HCT116 (cell line): ENCODE data around the gene ASCL2. TPM values are rescaled to one million over a fixed set of nuclear protein-coding genes. Genes with fewer than 3 reads are reported as not detected.

ENCODE experiments used
- ATAC-seq: fragments of 200-7000 bp; cut with Tn5 transposase; 2 replicates; pipeline ENCODE4 v1.9.1; 2020; ENCODE audit warnings: mild to moderate bottlenecking, moderate library complexity
- BruUV-seq: library from RNA; stranded (reverse); fragments of 400-500 nt; replicated peaks from 2 replicates; lab custom pipeline; 2021; lab: Mats Ljungman, UMichigan
- CTCF ChIA-PET: fragments of 300-600 bp; sonication (Branson Sonifier 250); formaldehyde crosslinking; loops from one replicate; lab custom pipeline; 2021; ENCODE audit warnings: antibody characterized with exemption; lab: Charles Lee
- POLR2A ChIA-PET: fragments of 300-600, 350-600 bp; sonication (Branson Sonifier 250); formaldehyde crosslinking; loops from one replicate; lab custom pipeline; 2021; ENCODE audit warnings: antibody characterized with exemption; lab: Charles Lee
- RAD21 ChIA-PET, 2 experiments: fragments of 300-600 bp; sonication (Branson Sonifier 250); formaldehyde crosslinking; loops; one replicate each; lab custom pipeline; 2023; ENCODE audit warnings: low total read pairs in 2 of 2; ENCODE audit not compliant: uncharacterized antibody in 2 of 2, unreplicated experiment in 2 of 2, low non-redundant PET in 1 of 2; lab: Charles Lee
- DNase-seq: peaks from one replicate; pipeline ENCODE4 v3.0.0-alpha.2; 2010; ENCODE audit warnings: low read depth, low spot score
- H2AFZ ChIP-seq: fragments of 200-600 bp; shearing (Covaris generic), sonication (generic); 2 replicates; pipeline ENCODE4 v1.6.1; 2017; ENCODE audit warnings: low read depth, mixed run types, mixed read lengths, antibody characterized with exemption, low read length; ENCODE audit not compliant: poor library complexity, severe bottlenecking
- H3K27ac ChIP-seq: 2 replicates; pipeline ENCODE4 v1.5.1; 2012; ENCODE audit warnings: low read depth, low read length
- H3K27me3 ChIP-seq: fragments of 200-600 bp; sonication (generic); 2 replicates; pipeline ENCODE4 v1.6.1; 2016; ENCODE audit warnings: mixed run types, low read length, mixed read lengths; ENCODE audit not compliant: insufficient read depth
- H3K36me3 ChIP-seq, 2 experiments: fragments of 200-500 bp in 1 of 2; fragments of 200-600 bp in 1 of 2; sonication (Bioruptor generic) in 1 of 2; sonication (generic) in 1 of 2; 2 replicates each; pipeline versions ENCODE4 v1.5.1 to v1.6.1; 2014 to 2016; ENCODE audit warnings: low read length in 2 of 2, inconsistent platforms in 1 of 2, mixed read lengths in 1 of 2, mixed run types in 1 of 2; ENCODE audit not compliant: insufficient read depth in 2 of 2, control insufficient read depth in 1 of 2
- H3K4me1 ChIP-seq, 2 experiments: fragments of 200-600 bp in 1 of 2; sonication (generic) in 1 of 2; 2 replicates each; pipeline versions ENCODE4 v1.5.1 to v1.6.1; 2012 to 2017; ENCODE audit warnings: low read length in 2 of 2, inconsistent platforms in 1 of 2, mild to moderate bottlenecking in 1 of 2, mixed read lengths in 1 of 2, mixed run types in 1 of 2, moderate library complexity in 1 of 2; ENCODE audit not compliant: insufficient read depth in 2 of 2, control insufficient read depth in 1 of 2
- H3K4me2 ChIP-seq: fragments of 200-600 bp; sonication (generic); 2 replicates; pipeline ENCODE4 v1.6.1; 2017; ENCODE audit warnings: mixed run types, low read length, mixed read lengths
- H3K4me3 ChIP-seq, 2 experiments: fragments of 200-600 bp in 1 of 2; sonication (generic) in 1 of 2; replicated peaks in 1 of 2; 2 replicates each; pipeline ENCODE4 v1.5.1; 2011 to 2016; ENCODE audit warnings: low read length in 2 of 2, control low read depth in 1 of 2, low read depth in 1 of 2, mild to moderate bottlenecking in 1 of 2, mixed read lengths in 1 of 2, mixed run types in 1 of 2
- H3K79me2 ChIP-seq: fragments of 200-600 bp; sonication (generic); 2 replicates; pipeline ENCODE4 v1.6.1; 2017; ENCODE audit warnings: mild to moderate bottlenecking, mixed run types, low read length, moderate library complexity, mixed read lengths; ENCODE audit not compliant: insufficient read depth
- H3K9ac ChIP-seq: fragments of 200-600 bp; sonication (generic); 2 replicates; pipeline ENCODE4 v1.6.1; 2016; ENCODE audit warnings: low read length, mixed read lengths
- H3K9me2 ChIP-seq: fragments of 200-600 bp; sonication (generic), shearing (Covaris generic); 2 replicates; pipeline ENCODE4 v1.6.1; 2017; ENCODE audit warnings: mixed run types, mild to moderate bottlenecking, moderate library complexity; ENCODE audit not compliant: insufficient read depth
- H3K9me3 ChIP-seq, 2 experiments: fragments of 200-500 bp in 1 of 2; fragments of 200-600 bp in 1 of 2; sonication (Bioruptor generic) in 1 of 2; sonication (generic) in 1 of 2; 2 replicates each; pipeline ENCODE4 v1.6.1; 2014 to 2017; ENCODE audit warnings: low read length in 2 of 2, mixed read lengths in 2 of 2, inconsistent platforms in 1 of 2, low read depth in 1 of 2, mild to moderate bottlenecking in 1 of 2, mixed run types in 1 of 2, moderate library complexity in 1 of 2; ENCODE audit not compliant: control insufficient read depth in 1 of 2, insufficient read depth in 1 of 2
- H4K20me1 ChIP-seq: fragments of 200-600 bp; sonication (generic), shearing (Covaris generic); 2 replicates; pipeline ENCODE4 v1.6.1; 2017; ENCODE audit warnings: mixed run types, mild to moderate bottlenecking, moderate library complexity; ENCODE audit not compliant: insufficient read depth
- CBX3 ChIP-seq: IDR thresholded peaks from 2 replicates; pipeline ENCODE4 v1.6.1; 2012; ENCODE audit warnings: low read depth
- EGR1 ChIP-seq: IDR thresholded peaks from 2 replicates; pipeline ENCODE4 v1.6.1; 2012; ENCODE audit warnings: low read depth
- ELF1 ChIP-seq: IDR thresholded peaks from 2 replicates; pipeline ENCODE4 v1.6.1; 2012; ENCODE audit warnings: low read depth, borderline replicate concordance
- EZH2 ChIP-seq: fragments of 200-600 bp; sonication (generic); IDR thresholded peaks from 2 replicates; pipeline ENCODE4 v1.6.1; 2017; ENCODE audit warnings: antibody characterized with exemption, mixed run types
- EZH2phosphoT487 ChIP-seq: fragments of 200-600 bp; IDR thresholded peaks from 2 replicates; pipeline ENCODE4 v1.6.1; 2018; ENCODE audit warnings: antibody characterized with exemption, borderline replicate concordance
- FOSL1 ChIP-seq: IDR thresholded peaks from 2 replicates; pipeline ENCODE4 v1.6.1; 2012; ENCODE audit warnings: low read depth
- JUND ChIP-seq: IDR thresholded peaks from 2 replicates; pipeline ENCODE4 v1.6.1; 2012
- POLR2A ChIP-seq: IDR thresholded peaks from 2 replicates; pipeline ENCODE4 v1.7.0; 2011; ENCODE audit warnings: borderline replicate concordance; ENCODE audit not compliant: insufficient read depth, insufficient read length; ENCODE audit errors: extremely low read depth
- POLR2AphosphoS5 ChIP-seq: IDR thresholded peaks from 2 replicates; pipeline ENCODE4 v1.6.1; 2011; ENCODE audit warnings: mild to moderate bottlenecking, low read depth, low read length, moderate library complexity
- SIN3A ChIP-seq: IDR thresholded peaks from 2 replicates; pipeline ENCODE4 v1.6.1; 2012; ENCODE audit warnings: low read depth
- SP1 ChIP-seq: IDR thresholded peaks from 2 replicates; pipeline ENCODE4 v1.6.1; 2012; ENCODE audit warnings: low read depth
- SRF ChIP-seq: IDR thresholded peaks from 2 replicates; pipeline ENCODE4 v1.6.1; 2012; ENCODE audit warnings: low read depth
- ZFX ChIP-seq: fragments of 450-650 bp; IDR thresholded peaks from 2 replicates; pipeline ENCODE4 v1.6.1; 2017
- ZNF274 ChIP-seq: fragments of 200-500 bp; sonication (Bioruptor generic); IDR thresholded peaks from 2 replicates; pipeline ENCODE4 v1.6.1; 2014; ENCODE audit warnings: mild to moderate bottlenecking, low read depth, low read length, inconsistent platforms
- intact Hi-C: fragments of 100-400 bp; cut with micrococcal nuclease; formaldehyde crosslinking; loops from 2 replicates; pipeline ENCODE4 v1.10.0; 2022
- total RNA-seq: library from RNA; stranded (reverse); gene quantifications from one replicate; pipeline ENCODE4 v1.2.1, GENCODE V29; 2021; ENCODE audit not compliant: unreplicated experiment
- TF ChIP-seq, protein P1 (sequence below): IDR thresholded peaks from 2 replicates; pipeline ENCODE4 v1.6.1; 2012
- TF ChIP-seq, protein P2 (sequence below): IDR thresholded peaks from 2 replicates; pipeline ENCODE4 v1.6.1; 2011; ENCODE audit warnings: mild to moderate bottlenecking, low read length, moderate library complexity; ENCODE audit not compliant: insufficient replicate concordance; ENCODE audit errors: extremely low read depth
- TF ChIP-seq, protein P3 (sequence below): IDR thresholded peaks from 2 replicates; pipeline ENCODE4 v1.6.1; 2012
- TF ChIP-seq, protein P4 (sequence below), 3 experiments: fragments of 200-600 bp in 1 of 3; sonication (generic) in 1 of 3; IDR thresholded peaks in 2 of 3; conservative IDR thresholded peaks in 1 of 3; 2 replicates each; pipeline ENCODE4 v1.5.1; 2012 to 2017; ENCODE audit warnings: low read depth in 2 of 3, low read length in 2 of 3, antibody characterized with exemption in 1 of 3, borderline replicate concordance in 1 of 3, control low read depth in 1 of 3, mild to moderate bottlenecking in 1 of 3, mixed read lengths in 1 of 3, mixed run types in 1 of 3, moderate library complexity in 1 of 3; ENCODE audit not compliant: insufficient read depth in 1 of 3

ASCL2 gene
- total RNA-seq, 1 experiment from 2014 or later = not detected

DNA sequence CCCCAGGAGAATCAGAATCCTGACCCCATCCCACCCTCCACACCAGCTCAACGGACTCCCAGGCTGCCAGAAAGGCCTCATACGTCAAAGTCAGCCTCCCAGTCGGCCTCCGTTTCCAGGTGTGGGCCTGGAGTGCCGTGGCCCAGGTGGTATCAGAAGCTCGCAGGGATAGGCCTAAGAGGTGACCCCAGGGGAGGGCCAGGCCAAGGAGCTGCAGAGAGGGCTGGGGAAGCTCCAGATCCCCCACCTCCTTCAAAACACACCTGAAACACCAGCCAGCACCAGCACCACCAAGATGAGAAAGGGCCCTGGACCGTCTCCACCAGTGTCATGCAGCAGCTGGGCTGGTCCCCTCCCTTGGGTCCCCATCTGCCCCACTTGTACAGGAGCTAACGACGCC, 20.3 kb downstream of the ASCL2 start:
- ChIA-PET POLR2A (no interaction called here), CTCF (no interaction called here), RAD21 (no interaction called here)
- H3K36me3 ChIP-seq = no peaks in the 10 kb centered on the region
- no peaks in the 10 kb centered on the region for H3K9me2 ChIP-seq
- H3K4me3 ChIP-seq = no peak overlapping the region
- H3K27ac ChIP-seq = no peak overlapping the region
- no peak for TF ChIP-seq SP1
- TF ChIP-seq SIN3A = no peak
- TF ChIP-seq, protein P1, sequence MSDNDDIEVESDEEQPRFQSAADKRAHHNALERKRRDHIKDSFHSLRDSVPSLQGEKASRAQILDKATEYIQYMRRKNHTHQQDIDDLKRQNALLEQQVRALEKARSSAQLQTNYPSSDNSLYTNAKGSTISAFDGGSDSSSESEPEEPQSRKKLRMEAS = no peak
- TF ChIP-seq ELF1 = no peak
- no peak for TF ChIP-seq POLR2AphosphoS5
- TF ChIP-seq FOSL1 = no peak
- TF ChIP-seq EGR1 = no peak
- H4K20me1 ChIP-seq = no peaks in the 10 kb centered on the region
- DNase-seq = no peak
- no peak for ATAC-seq
- intact Hi-C loops = no loop called here
- H2AFZ ChIP-seq = no peak overlapping the region
- H3K27me3 ChIP-seq = no peaks in the 10 kb centered on the region
- H3K4me1 ChIP-seq = no peaks in the 10 kb centered on the region
- no peaks in the 10 kb centered on the region for H3K9me3 ChIP-seq
- no peaks in the 10 kb centered on the region for H3K79me2 ChIP-seq
- H3K9ac ChIP-seq = no peak overlapping the region
- H3K4me2 ChIP-seq = no peak overlapping the region
- no TSS peak for BruUV-seq

DNA sequence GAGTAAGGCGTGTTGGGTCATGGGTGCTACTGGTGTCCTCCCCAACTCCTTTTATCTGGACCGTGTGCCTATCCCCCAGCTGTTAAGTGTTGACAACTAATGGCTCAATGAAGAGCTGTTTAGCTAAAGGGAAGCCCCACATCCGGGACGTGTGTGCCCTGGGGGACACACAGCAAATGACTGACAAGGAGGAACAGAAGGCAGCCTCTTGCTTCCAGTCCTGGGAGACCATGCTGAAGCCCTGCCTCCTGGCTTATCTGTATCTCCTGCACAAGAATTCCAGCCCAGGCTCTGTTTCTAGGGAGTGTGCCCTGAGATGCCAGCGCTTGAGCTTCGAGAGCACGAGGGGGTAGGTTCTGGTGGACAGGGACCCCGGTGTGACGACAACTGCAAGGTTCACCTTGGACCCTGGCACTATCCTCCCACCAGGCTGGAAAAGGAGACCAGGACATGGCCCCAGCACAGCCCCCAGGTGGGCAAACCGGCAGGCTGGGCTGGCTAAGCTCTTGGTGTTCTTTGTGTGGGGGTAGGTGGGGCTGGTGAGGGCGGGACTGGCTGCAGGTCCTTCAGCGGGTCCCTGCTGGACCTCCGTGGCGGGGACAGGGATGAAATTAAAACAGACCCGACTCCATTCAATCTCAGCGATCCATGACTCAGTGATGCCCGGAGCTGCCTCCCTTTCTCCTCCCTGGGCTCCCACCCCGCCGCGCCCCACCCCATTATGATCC, 21.0 kb downstream of the ASCL2 start:
- no peaks in the 10 kb centered on the region for H3K36me3 ChIP-seq
- no peak overlapping the region for H3K4me2 ChIP-seq
- no peak overlapping the region for H3K9ac ChIP-seq
- H3K27me3 ChIP-seq = no peaks in the 10 kb centered on the region
- BruUV-seq = no TSS peak
- no peak overlapping the region for H3K4me3 ChIP-seq
- DNase-seq (no peak), ATAC-seq (no peak)
- no peaks in the 10 kb centered on the region for H3K9me3 ChIP-seq
- no peaks in the 10 kb centered on the region for H3K4me1 ChIP-seq
- ChIA-PET CTCF (no interaction called here), POLR2A (no interaction called here), RAD21 (no interaction called here)
- H3K27ac ChIP-seq = no peak overlapping the region
- H3K9me2 ChIP-seq = no peaks in the 10 kb centered on the region
- intact Hi-C loops = no loop called here
- no peak overlapping the region for H2AFZ ChIP-seq
- H4K20me1 ChIP-seq = no peaks in the 10 kb centered on the region
- H3K79me2 ChIP-seq = no peaks in the 10 kb centered on the region
- no peak for TF ChIP-seq EZH2
- TF ChIP-seq SRF = no peak
- TF ChIP-seq, protein P2, sequence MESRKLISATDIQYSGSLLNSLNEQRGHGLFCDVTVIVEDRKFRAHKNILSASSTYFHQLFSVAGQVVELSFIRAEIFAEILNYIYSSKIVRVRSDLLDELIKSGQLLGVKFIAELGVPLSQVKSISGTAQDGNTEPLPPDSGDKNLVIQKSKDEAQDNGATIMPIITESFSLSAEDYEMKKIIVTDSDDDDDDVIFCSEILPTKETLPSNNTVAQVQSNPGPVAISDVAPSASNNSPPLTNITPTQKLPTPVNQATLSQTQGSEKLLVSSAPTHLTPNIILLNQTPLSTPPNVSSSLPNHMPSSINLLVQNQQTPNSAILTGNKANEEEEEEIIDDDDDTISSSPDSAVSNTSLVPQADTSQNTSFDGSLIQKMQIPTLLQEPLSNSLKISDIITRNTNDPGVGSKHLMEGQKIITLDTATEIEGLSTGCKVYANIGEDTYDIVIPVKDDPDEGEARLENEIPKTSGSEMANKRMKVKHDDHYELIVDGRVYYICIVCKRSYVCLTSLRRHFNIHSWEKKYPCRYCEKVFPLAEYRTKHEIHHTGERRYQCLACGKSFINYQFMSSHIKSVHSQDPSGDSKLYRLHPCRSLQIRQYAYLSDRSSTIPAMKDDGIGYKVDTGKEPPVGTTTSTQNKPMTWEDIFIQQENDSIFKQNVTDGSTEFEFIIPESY = no peak
- no peak for TF ChIP-seq EZH2phosphoT487
- no peak for TF ChIP-seq EGR1
- no peak for TF ChIP-seq ZFX
- TF ChIP-seq CBX3 = no peak
- TF ChIP-seq ZNF274 = no peak
- no peak for TF ChIP-seq SIN3A
- TF ChIP-seq, protein P3, sequence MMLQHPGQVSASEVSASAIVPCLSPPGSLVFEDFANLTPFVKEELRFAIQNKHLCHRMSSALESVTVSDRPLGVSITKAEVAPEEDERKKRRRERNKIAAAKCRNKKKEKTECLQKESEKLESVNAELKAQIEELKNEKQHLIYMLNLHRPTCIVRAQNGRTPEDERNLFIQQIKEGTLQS = no peak
- no peak for TF ChIP-seq ELF1
- TF ChIP-seq, protein P4, sequence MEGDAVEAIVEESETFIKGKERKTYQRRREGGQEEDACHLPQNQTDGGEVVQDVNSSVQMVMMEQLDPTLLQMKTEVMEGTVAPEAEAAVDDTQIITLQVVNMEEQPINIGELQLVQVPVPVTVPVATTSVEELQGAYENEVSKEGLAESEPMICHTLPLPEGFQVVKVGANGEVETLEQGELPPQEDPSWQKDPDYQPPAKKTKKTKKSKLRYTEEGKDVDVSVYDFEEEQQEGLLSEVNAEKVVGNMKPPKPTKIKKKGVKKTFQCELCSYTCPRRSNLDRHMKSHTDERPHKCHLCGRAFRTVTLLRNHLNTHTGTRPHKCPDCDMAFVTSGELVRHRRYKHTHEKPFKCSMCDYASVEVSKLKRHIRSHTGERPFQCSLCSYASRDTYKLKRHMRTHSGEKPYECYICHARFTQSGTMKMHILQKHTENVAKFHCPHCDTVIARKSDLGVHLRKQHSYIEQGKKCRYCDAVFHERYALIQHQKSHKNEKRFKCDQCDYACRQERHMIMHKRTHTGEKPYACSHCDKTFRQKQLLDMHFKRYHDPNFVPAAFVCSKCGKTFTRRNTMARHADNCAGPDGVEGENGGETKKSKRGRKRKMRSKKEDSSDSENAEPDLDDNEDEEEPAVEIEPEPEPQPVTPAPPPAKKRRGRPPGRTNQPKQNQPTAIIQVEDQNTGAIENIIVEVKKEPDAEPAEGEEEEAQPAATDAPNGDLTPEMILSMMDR (IDR thresholded peaks at IDR 0.05 in 2 of 3, conservative IDR thresholded peaks at IDR 0.05 in 1 of 3; ENCODE audit: borderline replicate concordance in 1 of 3, insufficient read depth in 1 of 3, low read depth in 2 of 3, low read length in 2 of 3) = no peak
- no peak for TF ChIP-seq JUND
- no peak for TF ChIP-seq POLR2A
